ENCODE measurements around the gene KAT2B. TPM values are rescaled to one million over a fixed set of nuclear protein-coding genes. Genes with fewer than 3 reads are reported as not detected.

Gene KAT2B
- total RNA-seq, 1 donor from 2014 or later: 32.3 TPM

GRCh38 chr3:20148466-20148865 lies 108.2 kb downstream of the KAT2B start:
- DNase-seq: peak; percentile 67

GRCh38 chr3:20154078-20154477 lies 113.8 kb downstream of the KAT2B start:
- DNase-seq: no peak

- DNase-seq: no peak
Measured at GRCh38 chr3:20154928-20155327, 114.7 kb downstream of the KAT2B start.

GRCh38 chr3:20160230-20160629 lies 120.0 kb downstream of the KAT2B start:
- no peak for DNase-seq

- DNase-seq: no peak
Measured at GRCh38 chr3:20161714-20162113, 121.5 kb downstream of the KAT2B start.

- no peak for DNase-seq
Measured at GRCh38 chr3:20173844-20174410, 133.7 kb downstream of the KAT2B start.

- DNase-seq: no peak
Measured at GRCh38 chr3:20181276-20181675, 141.0 kb downstream of the KAT2B start.

- DNase-seq: no peak
Measured at GRCh38 chr3:20182206-20182605, 142.0 kb downstream of the KAT2B start.

GRCh38 chr3:20185331-20185678 lies 145.1 kb downstream of the KAT2B start:
- DNase-seq: peak; percentile 25

GRCh38 chr3:20185679-20186599 lies 145.7 kb downstream of the KAT2B start, which contains the start of gene SGO1:
Gene SGO1 (minus strand): TSS chr3:20186206. CDS start chr3:20184027, 2,179 bp downstream.
- DNase-seq: peak; percentile 99

GRCh38 chr3:20186600-20187004 lies 146.4 kb downstream of the KAT2B start:
- DNase-seq: peak; percentile 48

GRCh38 chr3:20190991-20191390 lies 150.7 kb downstream of the KAT2B start:
- no peak for DNase-seq

GRCh38 chr3:20194793-20195460 lies 154.7 kb downstream of the KAT2B start:
- DNase-seq: no peak

- no peak for DNase-seq
Measured at GRCh38 chr3:20197775-20198174, 157.5 kb downstream of the KAT2B start.

- no peak for DNase-seq
Measured at GRCh38 chr3:20201143-20201542, 160.9 kb downstream of the KAT2B start.

Small RNA genes within 50 kb of the gene (small RNA-seq; reads per million reads assigned to genes)
- not detected for gene MIR3135A (ENCODE audit: low replicate concordance)
- not detected for gene RNU4-85P (ENCODE audit: low replicate concordance)
- gene RPL39P18 (ENCODE audit: low replicate concordance): not detected

Other genes starting within 250 kb of the KAT2B start
- gene EFHB, start 106.2 kb upstream of the KAT2B start, total RNA-seq: 1.7 TPM
- gene RAB5A, start 93.3 kb upstream of the KAT2B start, total RNA-seq: 68.5 TPM
- gene PP2D1, start 28.2 kb upstream of the KAT2B start, total RNA-seq: not detected
- 3.8 TPM for gene SGO1, start 145.8 kb downstream of the KAT2B start, total RNA-seq